ENCODE data around the gene PLXND1. TPM values are rescaled to one million over a fixed set of nuclear protein-coding genes. Genes with fewer than 3 reads are reported as not detected.

Gene PLXND1
- total RNA-seq, 4 donors from 2014 or later, result 191 to 351 (median 205) TPM

DNA sequence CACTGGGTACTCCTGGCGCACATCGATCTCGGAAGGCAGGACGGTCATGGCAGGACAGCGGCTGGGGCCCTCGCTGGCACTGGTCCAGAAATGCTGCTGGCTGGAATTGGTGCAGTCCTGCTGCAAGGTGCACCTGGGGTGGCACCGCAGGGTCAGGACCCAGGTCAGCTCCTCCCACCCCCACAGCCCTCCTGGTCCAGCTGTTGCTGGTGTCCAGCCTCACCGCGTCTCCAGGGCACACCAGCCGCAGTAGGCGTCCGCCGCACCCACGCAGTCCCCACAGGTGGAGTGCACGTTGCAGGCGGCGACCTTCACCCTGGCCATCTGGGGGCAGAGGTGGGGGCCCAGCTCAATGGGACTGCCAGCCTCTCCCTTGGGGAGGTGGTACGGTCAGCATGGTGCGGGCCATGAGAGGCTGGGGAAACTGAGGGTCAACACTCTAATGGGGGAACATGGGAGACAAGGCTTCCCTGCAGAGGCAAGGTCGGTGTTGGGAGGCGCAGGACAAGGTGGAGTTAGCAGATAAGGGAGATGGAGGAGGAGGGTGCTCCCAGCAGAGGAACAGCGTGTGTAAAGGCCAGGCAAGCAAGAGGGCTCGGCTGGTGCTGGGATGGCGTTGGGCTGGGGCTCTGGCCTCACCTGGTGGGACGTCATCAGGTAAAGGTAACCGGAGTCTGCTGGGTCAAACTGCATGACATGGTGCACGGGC, 20.4 kb downstream of the PLXND1 start:
- TF ChIP-seq, protein P1, sequence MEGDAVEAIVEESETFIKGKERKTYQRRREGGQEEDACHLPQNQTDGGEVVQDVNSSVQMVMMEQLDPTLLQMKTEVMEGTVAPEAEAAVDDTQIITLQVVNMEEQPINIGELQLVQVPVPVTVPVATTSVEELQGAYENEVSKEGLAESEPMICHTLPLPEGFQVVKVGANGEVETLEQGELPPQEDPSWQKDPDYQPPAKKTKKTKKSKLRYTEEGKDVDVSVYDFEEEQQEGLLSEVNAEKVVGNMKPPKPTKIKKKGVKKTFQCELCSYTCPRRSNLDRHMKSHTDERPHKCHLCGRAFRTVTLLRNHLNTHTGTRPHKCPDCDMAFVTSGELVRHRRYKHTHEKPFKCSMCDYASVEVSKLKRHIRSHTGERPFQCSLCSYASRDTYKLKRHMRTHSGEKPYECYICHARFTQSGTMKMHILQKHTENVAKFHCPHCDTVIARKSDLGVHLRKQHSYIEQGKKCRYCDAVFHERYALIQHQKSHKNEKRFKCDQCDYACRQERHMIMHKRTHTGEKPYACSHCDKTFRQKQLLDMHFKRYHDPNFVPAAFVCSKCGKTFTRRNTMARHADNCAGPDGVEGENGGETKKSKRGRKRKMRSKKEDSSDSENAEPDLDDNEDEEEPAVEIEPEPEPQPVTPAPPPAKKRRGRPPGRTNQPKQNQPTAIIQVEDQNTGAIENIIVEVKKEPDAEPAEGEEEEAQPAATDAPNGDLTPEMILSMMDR (IDR thresholded peaks at IDR 0.05; ENCODE audit: low read depth), result no peak

DNA sequence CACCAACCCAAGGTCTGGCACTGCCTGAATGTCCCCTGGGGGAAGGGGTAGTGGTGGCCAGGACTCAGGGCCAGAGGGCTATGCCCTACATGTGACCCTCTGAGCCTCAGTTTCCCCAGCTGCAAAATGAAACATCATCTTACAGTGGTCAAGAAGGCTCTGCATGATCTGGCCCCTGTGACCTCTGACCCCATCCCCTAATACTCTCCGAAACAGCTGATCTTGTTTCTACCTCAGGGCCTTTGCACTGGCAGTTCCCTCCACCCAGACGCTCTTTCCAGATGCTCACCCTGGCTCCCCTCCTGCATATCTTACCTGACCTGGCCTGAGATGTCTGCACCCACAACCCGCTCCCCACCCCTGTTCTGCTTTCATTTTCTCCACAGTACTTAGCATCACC, 21.8 kb downstream of the PLXND1 start:
- TF ChIP-seq, protein P1 (IDR thresholded peaks at IDR 0.05; ENCODE audit: low read depth), result no peak

DNA sequence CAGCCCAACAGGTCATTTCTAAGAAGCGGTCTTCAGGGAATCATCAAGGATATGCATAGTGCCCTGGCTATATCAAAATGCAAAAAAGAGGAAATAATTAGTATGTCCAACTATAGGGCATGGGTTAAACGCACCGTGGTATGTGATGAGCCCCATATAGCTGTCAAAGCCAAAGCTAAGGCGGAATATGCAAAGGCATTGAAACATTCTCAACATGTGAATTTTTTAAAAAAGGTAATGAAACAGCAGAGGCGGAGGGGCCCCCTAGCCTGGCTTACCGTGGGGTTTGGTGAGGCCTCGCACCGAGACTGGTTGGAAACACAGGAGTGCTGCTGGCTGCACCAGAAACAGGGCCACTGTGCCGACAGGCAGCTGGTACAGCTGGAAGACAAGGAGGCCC, 23.2 kb downstream of the PLXND1 start:
- TF ChIP-seq, protein P1 (IDR thresholded peaks at IDR 0.05; ENCODE audit: low read depth), result no peak

DNA sequence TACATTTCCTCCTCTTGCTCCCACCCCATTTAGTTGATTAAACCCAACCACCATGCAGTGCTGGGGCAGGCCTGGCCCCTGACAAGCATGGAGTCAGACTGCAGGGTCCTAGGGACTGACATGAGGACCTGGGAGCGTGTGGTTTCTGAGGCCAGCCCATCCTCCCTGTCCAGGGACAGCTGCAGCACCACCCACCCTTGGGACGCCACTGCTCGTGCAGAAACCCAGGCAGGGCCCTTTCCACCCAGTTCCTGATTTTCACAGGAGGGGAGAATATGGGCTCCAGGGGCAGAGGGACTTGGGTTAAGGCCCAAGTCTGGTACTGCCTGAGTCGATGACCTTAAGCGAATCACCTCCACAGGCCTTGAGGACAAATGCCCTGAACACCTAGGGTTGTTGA, 23.7 kb downstream of the PLXND1 start:
- TF ChIP-seq, protein P1 (IDR thresholded peaks at IDR 0.05; ENCODE audit: low read depth), result no peak

DNA sequence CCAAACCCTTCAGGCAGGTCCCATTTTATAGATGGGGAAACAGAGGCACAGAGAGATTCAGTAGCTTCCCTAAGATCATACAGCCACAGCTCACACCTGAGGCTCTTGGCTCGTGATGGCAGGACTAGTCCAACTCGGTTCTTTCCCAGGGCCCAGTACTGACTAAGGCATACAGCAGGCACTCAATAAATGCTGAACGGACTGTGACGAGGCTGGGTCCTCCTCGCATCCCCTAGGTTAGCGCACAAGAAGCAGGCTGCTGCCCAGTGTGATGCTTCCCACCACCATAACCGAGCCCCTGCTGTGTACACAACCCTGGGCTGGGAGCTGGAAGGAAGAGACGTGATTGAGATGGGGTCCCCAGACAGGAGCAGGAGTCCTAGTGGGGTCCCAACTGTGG, 24.9 kb downstream of the PLXND1 start:
- TF ChIP-seq, protein P1 (IDR thresholded peaks at IDR 0.05; ENCODE audit: low read depth), result no peak

DNA sequence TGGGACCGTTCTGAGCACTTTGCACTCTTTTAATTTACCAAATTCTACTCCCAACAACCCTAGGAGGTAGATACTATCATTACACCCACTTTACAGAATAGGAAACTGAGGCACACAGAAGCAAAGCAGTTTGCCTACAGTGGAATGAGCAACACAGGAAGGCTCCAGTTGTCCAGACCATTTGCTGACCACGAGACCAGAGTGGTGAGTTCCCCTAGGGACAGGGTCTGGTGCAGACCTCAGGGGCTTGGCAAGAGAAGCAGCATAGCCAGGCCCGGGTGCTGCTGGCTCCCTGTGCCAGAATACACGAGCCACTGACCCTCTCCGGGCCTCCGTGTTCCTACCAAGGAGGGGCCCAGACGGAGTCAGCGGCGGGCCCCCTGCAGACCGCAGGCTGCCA, 26.5 kb downstream of the PLXND1 start:
- TF ChIP-seq, protein P1 (IDR thresholded peaks at IDR 0.05; ENCODE audit: low read depth), result no peak

DNA sequence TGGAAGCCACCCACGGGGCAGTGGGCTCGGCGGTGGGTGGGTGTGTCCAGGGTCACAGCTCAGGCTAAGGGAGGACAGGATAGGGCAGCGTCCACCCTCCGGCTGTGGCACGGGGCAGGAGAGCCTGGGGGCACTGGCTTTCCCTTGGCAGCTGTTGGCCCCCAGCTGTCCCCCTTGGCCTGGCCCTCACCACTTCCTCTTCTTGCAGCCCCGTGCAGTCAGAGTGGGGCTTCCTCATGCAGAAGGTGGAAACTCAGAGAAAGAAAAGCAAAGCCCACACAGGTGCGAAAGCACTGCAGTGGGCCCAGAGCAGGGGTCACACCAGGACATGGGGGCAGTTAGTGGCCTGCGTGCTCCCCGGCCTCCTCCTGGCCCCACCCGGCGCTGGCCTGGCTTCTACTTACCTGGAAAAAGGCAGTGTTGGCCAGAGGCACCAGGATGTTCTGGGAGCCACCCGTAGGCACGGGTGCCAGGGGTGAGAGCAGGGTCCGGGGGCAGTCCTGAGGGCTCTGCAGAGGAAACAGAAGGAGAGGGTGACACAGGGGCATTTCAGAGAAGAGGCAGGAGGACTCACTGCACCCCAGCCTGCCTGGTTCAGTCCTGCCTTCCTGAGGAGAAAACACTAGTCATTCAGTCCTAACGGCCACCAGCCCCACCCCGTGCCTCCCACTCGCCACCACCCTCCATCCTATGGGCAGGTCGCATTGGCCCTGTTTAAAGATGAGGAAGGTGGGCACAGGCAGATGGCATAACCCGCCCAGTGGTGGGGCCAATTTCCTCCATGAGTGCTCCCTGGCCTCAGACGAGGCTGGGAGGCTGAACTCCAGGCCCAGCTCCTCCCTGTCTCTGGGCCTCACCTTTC, 28.3 kb downstream of the PLXND1 start:
- TF ChIP-seq, protein P1 (IDR thresholded peaks at IDR 0.05; ENCODE audit: low read depth), result no peak
